HCT116 (cell line): ENCODE data around the gene IGF2R. TPM values are rescaled to one million over a fixed set of nuclear protein-coding genes. Genes with fewer than 3 reads are reported as not detected.

Source experiments
- ATAC-seq: fragments of 200-7000 bp; cut with Tn5 transposase; 2 replicates; pipeline ENCODE4 v1.9.1; 2020; ENCODE audit warnings: mild to moderate bottlenecking, moderate library complexity
- BruUV-seq: library from RNA; stranded (reverse); fragments of 400-500 nt; replicated peaks from 2 replicates; lab custom pipeline; 2021; lab: Mats Ljungman, UMichigan
- CTCF ChIA-PET: fragments of 300-600 bp; sonication (Branson Sonifier 250); formaldehyde crosslinking; loops from one replicate; lab custom pipeline; 2021; ENCODE audit warnings: antibody characterized with exemption; lab: Charles Lee
- POLR2A ChIA-PET: fragments of 300-600, 350-600 bp; sonication (Branson Sonifier 250); formaldehyde crosslinking; loops from one replicate; lab custom pipeline; 2021; ENCODE audit warnings: antibody characterized with exemption; lab: Charles Lee
- RAD21 ChIA-PET, 2 experiments: fragments of 300-600 bp; sonication (Branson Sonifier 250); formaldehyde crosslinking; loops; one replicate each; lab custom pipeline; 2023; ENCODE audit warnings: low total read pairs in 2 of 2; ENCODE audit not compliant: uncharacterized antibody in 2 of 2, unreplicated experiment in 2 of 2, low non-redundant PET in 1 of 2; lab: Charles Lee
- DNase-seq: peaks from one replicate; pipeline ENCODE4 v3.0.0-alpha.2; 2010; ENCODE audit warnings: low read depth, low spot score
- H2AFZ ChIP-seq: fragments of 200-600 bp; shearing (Covaris generic), sonication (generic); 2 replicates; pipeline ENCODE4 v1.6.1; 2017; ENCODE audit warnings: low read depth, mixed run types, mixed read lengths, antibody characterized with exemption, low read length; ENCODE audit not compliant: poor library complexity, severe bottlenecking
- H3K27ac ChIP-seq: 2 replicates; pipeline ENCODE4 v1.5.1; 2012; ENCODE audit warnings: low read depth, low read length
- H3K27me3 ChIP-seq: fragments of 200-600 bp; sonication (generic); 2 replicates; pipeline ENCODE4 v1.6.1; 2016; ENCODE audit warnings: mixed run types, low read length, mixed read lengths; ENCODE audit not compliant: insufficient read depth
- H3K36me3 ChIP-seq, 2 experiments: fragments of 200-500 bp in 1 of 2; fragments of 200-600 bp in 1 of 2; sonication (Bioruptor generic) in 1 of 2; sonication (generic) in 1 of 2; 2 replicates each; pipeline versions ENCODE4 v1.5.1 to v1.6.1; 2014 to 2016; ENCODE audit warnings: low read length in 2 of 2, inconsistent platforms in 1 of 2, mixed read lengths in 1 of 2, mixed run types in 1 of 2; ENCODE audit not compliant: insufficient read depth in 2 of 2, control insufficient read depth in 1 of 2
- H3K4me1 ChIP-seq, 2 experiments: fragments of 200-600 bp in 1 of 2; sonication (generic) in 1 of 2; 2 replicates each; pipeline versions ENCODE4 v1.5.1 to v1.6.1; 2012 to 2017; ENCODE audit warnings: low read length in 2 of 2, inconsistent platforms in 1 of 2, mild to moderate bottlenecking in 1 of 2, mixed read lengths in 1 of 2, mixed run types in 1 of 2, moderate library complexity in 1 of 2; ENCODE audit not compliant: insufficient read depth in 2 of 2, control insufficient read depth in 1 of 2
- H3K4me2 ChIP-seq: fragments of 200-600 bp; sonication (generic); 2 replicates; pipeline ENCODE4 v1.6.1; 2017; ENCODE audit warnings: mixed run types, low read length, mixed read lengths
- H3K4me3 ChIP-seq, 2 experiments: fragments of 200-600 bp in 1 of 2; sonication (generic) in 1 of 2; replicated peaks in 1 of 2; 2 replicates each; pipeline ENCODE4 v1.5.1; 2011 to 2016; ENCODE audit warnings: low read length in 2 of 2, control low read depth in 1 of 2, low read depth in 1 of 2, mild to moderate bottlenecking in 1 of 2, mixed read lengths in 1 of 2, mixed run types in 1 of 2
- H3K79me2 ChIP-seq: fragments of 200-600 bp; sonication (generic); 2 replicates; pipeline ENCODE4 v1.6.1; 2017; ENCODE audit warnings: mild to moderate bottlenecking, mixed run types, low read length, moderate library complexity, mixed read lengths; ENCODE audit not compliant: insufficient read depth
- H3K9ac ChIP-seq: fragments of 200-600 bp; sonication (generic); 2 replicates; pipeline ENCODE4 v1.6.1; 2016; ENCODE audit warnings: low read length, mixed read lengths
- H3K9me2 ChIP-seq: fragments of 200-600 bp; sonication (generic), shearing (Covaris generic); 2 replicates; pipeline ENCODE4 v1.6.1; 2017; ENCODE audit warnings: mixed run types, mild to moderate bottlenecking, moderate library complexity; ENCODE audit not compliant: insufficient read depth
- H3K9me3 ChIP-seq, 2 experiments: fragments of 200-500 bp in 1 of 2; fragments of 200-600 bp in 1 of 2; sonication (Bioruptor generic) in 1 of 2; sonication (generic) in 1 of 2; 2 replicates each; pipeline ENCODE4 v1.6.1; 2014 to 2017; ENCODE audit warnings: low read length in 2 of 2, mixed read lengths in 2 of 2, inconsistent platforms in 1 of 2, low read depth in 1 of 2, mild to moderate bottlenecking in 1 of 2, mixed run types in 1 of 2, moderate library complexity in 1 of 2; ENCODE audit not compliant: control insufficient read depth in 1 of 2, insufficient read depth in 1 of 2
- H4K20me1 ChIP-seq: fragments of 200-600 bp; sonication (generic), shearing (Covaris generic); 2 replicates; pipeline ENCODE4 v1.6.1; 2017; ENCODE audit warnings: mixed run types, mild to moderate bottlenecking, moderate library complexity; ENCODE audit not compliant: insufficient read depth
- ELF1 ChIP-seq: IDR thresholded peaks from 2 replicates; pipeline ENCODE4 v1.6.1; 2012; ENCODE audit warnings: low read depth, borderline replicate concordance
- EZH2phosphoT487 ChIP-seq: fragments of 200-600 bp; IDR thresholded peaks from 2 replicates; pipeline ENCODE4 v1.6.1; 2018; ENCODE audit warnings: antibody characterized with exemption, borderline replicate concordance
- FOSL1 ChIP-seq: IDR thresholded peaks from 2 replicates; pipeline ENCODE4 v1.6.1; 2012; ENCODE audit warnings: low read depth
- MAX ChIP-seq: IDR thresholded peaks from 2 replicates; pipeline ENCODE4 v1.6.1; 2012
- RAD21 ChIP-seq: IDR thresholded peaks from 2 replicates; pipeline ENCODE4 v1.6.1; 2012; ENCODE audit warnings: low read depth, mild to moderate bottlenecking
- REST ChIP-seq: IDR thresholded peaks from 2 replicates; pipeline ENCODE4 v1.6.1; 2012; ENCODE audit warnings: low read depth
- SIN3A ChIP-seq: IDR thresholded peaks from 2 replicates; pipeline ENCODE4 v1.6.1; 2012; ENCODE audit warnings: low read depth
- SP1 ChIP-seq: IDR thresholded peaks from 2 replicates; pipeline ENCODE4 v1.6.1; 2012; ENCODE audit warnings: low read depth
- TCF7L2 ChIP-seq: IDR thresholded peaks from 2 replicates; pipeline ENCODE4 v1.7.0; 2011; ENCODE audit warnings: borderline replicate concordance, inconsistent platforms; ENCODE audit not compliant: insufficient read depth, insufficient read length; ENCODE audit errors: extremely low read depth
- ZBTB33 ChIP-seq: IDR thresholded peaks from 2 replicates; pipeline ENCODE4 v1.6.1; 2011; ENCODE audit warnings: mild to moderate bottlenecking, low read length, moderate library complexity; ENCODE audit not compliant: insufficient replicate concordance; ENCODE audit errors: extremely low read depth
- ZFX ChIP-seq: fragments of 450-650 bp; IDR thresholded peaks from 2 replicates; pipeline ENCODE4 v1.6.1; 2017
- ZNF274 ChIP-seq: fragments of 200-500 bp; sonication (Bioruptor generic); IDR thresholded peaks from 2 replicates; pipeline ENCODE4 v1.6.1; 2014; ENCODE audit warnings: mild to moderate bottlenecking, low read depth, low read length, inconsistent platforms
- intact Hi-C: fragments of 100-400 bp; cut with micrococcal nuclease; formaldehyde crosslinking; loops from 2 replicates; pipeline ENCODE4 v1.10.0; 2022
- total RNA-seq: library from RNA; stranded (reverse); gene quantifications from one replicate; pipeline ENCODE4 v1.2.1, GENCODE V29; 2021; ENCODE audit not compliant: unreplicated experiment
- TF ChIP-seq, protein P1 (sequence below): IDR thresholded peaks from 2 replicates; pipeline ENCODE4 v1.6.1; 2012

Gene IGF2R
- total RNA-seq, 1 experiment from 2014 or later: 37.0 TPM

DNA sequence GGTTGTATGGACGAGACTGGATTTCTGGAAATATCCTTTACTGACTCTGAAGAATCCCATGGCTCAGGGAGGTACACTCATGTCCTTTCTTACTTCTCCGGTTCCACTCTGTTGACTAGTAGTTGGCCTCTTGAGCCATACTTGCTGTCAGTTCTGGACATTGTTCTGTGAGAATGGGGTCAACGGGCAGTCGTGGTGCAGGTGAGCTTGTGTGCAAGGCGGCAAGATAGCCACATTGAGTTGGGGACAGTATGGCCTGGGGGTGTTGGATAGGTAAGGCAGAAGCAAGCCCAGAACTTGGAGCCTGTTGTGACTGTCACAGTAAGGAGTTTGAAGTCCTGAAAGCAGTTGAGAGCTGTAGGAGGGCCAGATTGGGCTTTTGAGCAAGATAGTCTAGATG lies 139.2 kb downstream of the IGF2R start:
- no TSS peak for BruUV-seq
- no peak overlapping the region for H3K4me2 ChIP-seq
- intact Hi-C loops: no loop called here
- no peaks in the 10 kb centered on the region for H3K9me3 ChIP-seq
- H3K36me3 ChIP-seq: peaks cover 0 to 11% of the 10 kb centered on the region in 2 experiments; a peak in 2 of 4 replicates
- H4K20me1 ChIP-seq: no peaks in the 10 kb centered on the region
- no peak overlapping the region for H3K4me3 ChIP-seq
- TF ChIP-seq ZFX (no peak), EZH2phosphoT487 (no peak), ELF1 (no peak), RAD21 (no peak), SIN3A (no peak), REST (no peak)
- ATAC-seq (no peak), DNase-seq (no peak)
- H3K79me2 ChIP-seq: no peaks in the 10 kb centered on the region
- H3K9me2 ChIP-seq: no peaks in the 10 kb centered on the region
- RAD21 ChIA-PET: no interaction called here
- no peaks in the 10 kb centered on the region for H3K4me1 ChIP-seq
- no peak overlapping the region for H3K27ac ChIP-seq
- H2AFZ ChIP-seq: no peak overlapping the region
- no peak overlapping the region for H3K9ac ChIP-seq
- CTCF ChIA-PET: no interaction called here
- no peaks in the 10 kb centered on the region for H3K27me3 ChIP-seq
- POLR2A ChIA-PET: no interaction called here

DNA sequence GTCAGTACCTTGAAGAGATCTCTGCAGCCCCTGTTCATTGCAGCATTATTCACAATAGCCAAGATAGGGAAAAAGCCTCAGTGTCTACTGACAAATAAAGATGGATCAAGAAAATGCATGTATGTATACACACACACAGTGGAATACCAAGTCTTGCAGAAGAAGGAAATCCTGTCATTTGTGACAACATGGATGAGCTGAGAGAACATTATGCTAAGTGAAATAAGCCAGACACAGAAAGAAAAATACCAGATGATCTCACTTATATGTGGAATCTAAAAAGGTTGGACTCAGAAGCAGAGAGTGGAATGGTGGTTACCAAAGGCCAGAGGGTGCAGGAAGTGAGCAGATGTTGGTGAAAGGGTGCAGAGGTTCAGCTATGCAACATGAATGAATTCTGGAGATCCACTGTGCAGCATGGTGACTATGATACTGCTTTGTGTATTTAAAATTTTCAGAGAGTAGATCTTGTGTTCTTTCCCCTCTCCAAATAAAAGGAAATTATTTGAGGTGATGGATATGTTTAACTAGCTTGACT lies 141.8 kb downstream of the IGF2R start:
- DNase-seq (no peak), ATAC-seq (no peak)
- H3K27me3 ChIP-seq: no peaks in the 10 kb centered on the region
- no peak overlapping the region for H2AFZ ChIP-seq
- ChIA-PET RAD21 (no interaction called here), CTCF (no interaction called here), POLR2A (no interaction called here)
- no peaks in the 10 kb centered on the region for H3K4me1 ChIP-seq
- no peaks in the 10 kb centered on the region for H3K9me2 ChIP-seq
- H3K27ac ChIP-seq: no peak overlapping the region
- H3K9me3 ChIP-seq: no peaks in the 10 kb centered on the region
- H3K4me3 ChIP-seq: no peak overlapping the region
- intact Hi-C loops: no loop called here
- no peak overlapping the region for H3K4me2 ChIP-seq
- H3K79me2 ChIP-seq: no peaks in the 10 kb centered on the region
- no TSS peak for BruUV-seq
- H3K36me3 ChIP-seq: no peaks in the 10 kb centered on the region; a peak in 1 of 4 replicates
- no peaks in the 10 kb centered on the region for H4K20me1 ChIP-seq
- no peak overlapping the region for H3K9ac ChIP-seq
- TF ChIP-seq ELF1 (no peak), FOSL1 (no peak), SP1 (no peak), ZBTB33 (no peak), RAD21 (no peak), ZNF274 (no peak), TCF7L2 (no peak), MAX (no peak)
- TF ChIP-seq, protein P1, sequence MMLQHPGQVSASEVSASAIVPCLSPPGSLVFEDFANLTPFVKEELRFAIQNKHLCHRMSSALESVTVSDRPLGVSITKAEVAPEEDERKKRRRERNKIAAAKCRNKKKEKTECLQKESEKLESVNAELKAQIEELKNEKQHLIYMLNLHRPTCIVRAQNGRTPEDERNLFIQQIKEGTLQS: no peak
